HG02763 (cell line): Measurements from ENCODE around the gene ATF7IP.
A peak's percentile ranks its signal among the peaks of the same experiment; 100 is the strongest.
"Not testable (repeated sequence)": the region's sequence is repeated elsewhere in the genome, so short reads cannot be mapped to it uniquely, and the experiment has no call there.

Experiments used
- ATAC-seq: cut with Tn5 transposase; IDR thresholded peaks from one replicate; pipeline ENCODE4 v1.9.1; 2021; ENCODE audit warnings: mild to moderate bottlenecking, moderate library complexity; ENCODE audit not compliant: unreplicated experiment

The ATF7IP gene

DNA sequence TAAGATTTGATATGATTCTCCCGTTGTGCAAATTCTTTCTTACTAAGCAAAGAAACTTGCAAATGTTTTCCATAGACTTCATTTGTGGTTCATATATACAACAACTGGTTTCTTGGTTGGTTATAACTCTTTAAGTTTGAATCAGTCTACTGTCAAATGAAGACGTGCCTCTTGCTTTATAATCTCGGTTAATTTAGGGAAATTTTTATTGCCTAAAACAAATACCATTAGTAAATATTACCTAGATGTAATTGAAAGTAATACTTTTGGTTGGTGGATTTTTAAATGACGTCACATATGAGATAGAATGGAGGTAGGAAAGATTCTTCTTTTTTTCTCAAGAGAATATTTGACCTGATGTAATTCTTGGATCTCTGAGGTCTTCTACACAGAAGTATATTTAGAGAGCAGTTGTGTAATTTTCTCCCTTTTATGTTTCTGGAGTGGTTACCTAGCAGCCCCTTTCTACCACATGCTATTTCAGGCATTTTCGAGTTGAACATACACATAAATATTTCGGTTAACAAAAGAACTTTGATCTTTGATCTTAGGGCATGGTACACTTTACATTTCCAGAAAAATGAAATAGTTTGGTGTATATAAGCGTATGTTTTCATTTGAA, 1.7 kb downstream of the ATF7IP start:
- peak; percentile 35 for ATAC-seq

DNA sequence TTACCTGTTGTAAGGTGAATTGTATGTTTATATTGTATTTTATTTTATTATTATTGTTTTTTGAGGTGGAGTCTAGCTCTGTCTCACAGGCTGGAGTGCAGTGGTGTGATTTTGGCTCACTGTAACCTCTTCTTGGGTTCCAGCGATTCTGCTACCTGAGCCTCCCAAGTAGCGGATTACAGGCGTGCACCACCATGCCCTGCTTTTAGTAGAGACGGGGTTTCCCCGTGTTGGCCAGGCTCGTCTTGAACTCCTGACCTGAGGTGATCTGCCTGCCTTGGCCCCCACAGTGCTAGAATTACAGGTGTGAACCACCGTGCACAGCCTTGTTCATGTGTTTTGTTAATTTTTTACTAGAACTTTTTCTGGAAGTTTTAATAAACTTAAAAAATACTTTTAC, 3.8 kb downstream of the ATF7IP start:
- no peak for ATAC-seq

DNA sequence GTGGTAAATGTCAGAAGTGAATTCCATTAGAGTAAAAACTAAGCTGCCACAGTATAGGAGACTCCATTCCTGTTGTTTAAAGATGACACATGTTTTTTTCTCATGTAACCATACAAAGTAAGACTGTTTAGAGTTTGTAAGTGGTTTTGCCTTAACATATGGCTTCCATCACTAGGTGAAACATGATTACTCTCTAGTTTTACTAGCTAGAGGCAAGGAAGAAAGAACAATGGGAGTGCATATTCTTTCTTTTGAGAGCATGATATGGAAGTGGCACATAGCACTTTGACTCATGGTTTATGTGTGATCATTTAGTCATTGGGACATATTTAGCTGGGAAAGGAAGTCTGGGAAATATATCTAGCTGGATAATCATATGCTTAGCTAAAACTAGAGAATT, 7.7 kb downstream of the ATF7IP start:
- ATAC-seq: no peak

DNA sequence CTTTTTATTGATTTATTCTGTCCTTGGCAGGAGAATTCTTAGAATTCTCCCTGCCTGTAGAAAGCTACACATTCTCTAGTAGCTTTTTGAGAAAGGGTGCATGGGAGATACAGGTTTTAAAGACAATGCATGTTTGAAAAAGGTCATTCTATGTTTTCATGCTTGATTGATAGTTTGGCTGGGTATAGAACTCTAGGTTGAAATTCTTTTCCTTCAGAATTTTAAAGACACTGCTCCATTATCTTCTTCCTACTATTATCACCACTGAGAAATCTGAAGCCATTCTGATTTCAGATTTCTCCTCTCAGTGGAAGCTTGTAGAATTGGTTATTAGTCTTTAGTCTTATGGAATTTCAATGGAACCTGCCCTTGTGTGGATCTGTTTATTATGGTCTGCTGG, 14.0 kb downstream of the ATF7IP start:
- ATAC-seq: no peak

DNA sequence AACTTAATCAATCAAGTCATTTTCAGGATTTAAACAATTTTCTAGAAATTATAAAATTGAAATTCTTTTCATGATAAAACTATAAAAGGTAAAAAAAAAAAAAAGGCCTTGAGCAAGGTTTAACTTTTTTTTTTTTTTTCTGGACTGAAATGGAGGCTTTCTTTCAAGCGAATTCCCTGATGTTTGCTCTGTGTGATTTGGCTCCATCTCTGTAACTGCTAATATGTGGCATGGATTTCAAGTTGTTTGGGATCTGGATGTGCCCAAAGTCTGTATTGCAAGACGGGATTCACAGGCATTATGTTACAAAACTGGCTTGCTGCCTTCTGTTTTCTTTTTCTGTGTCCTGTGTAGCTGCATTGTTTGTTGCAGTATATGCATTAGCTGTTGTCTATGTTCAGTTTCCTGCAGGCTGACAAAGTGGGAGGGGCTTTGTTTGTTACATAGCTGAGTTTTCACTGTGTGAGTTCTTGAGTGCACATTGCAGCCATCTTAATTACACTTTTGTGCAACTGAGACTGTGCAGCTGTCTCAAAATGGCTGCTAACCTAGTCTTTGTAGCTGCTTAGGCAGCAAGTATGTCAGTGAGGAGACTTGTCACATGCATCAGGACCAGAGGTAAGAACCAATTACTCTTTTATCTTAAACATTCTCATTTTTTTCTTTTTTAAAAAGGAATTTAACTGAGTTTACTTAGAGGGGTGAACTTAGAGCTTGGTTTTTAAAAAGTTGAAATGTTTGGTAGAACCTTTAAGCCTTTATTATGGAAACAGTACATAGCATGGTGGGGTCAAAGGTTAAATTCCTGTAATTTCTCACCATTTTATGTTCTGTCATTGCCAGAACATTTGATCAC, 19.5 kb downstream of the ATF7IP start:
- ATAC-seq: peak; percentile 90

DNA sequence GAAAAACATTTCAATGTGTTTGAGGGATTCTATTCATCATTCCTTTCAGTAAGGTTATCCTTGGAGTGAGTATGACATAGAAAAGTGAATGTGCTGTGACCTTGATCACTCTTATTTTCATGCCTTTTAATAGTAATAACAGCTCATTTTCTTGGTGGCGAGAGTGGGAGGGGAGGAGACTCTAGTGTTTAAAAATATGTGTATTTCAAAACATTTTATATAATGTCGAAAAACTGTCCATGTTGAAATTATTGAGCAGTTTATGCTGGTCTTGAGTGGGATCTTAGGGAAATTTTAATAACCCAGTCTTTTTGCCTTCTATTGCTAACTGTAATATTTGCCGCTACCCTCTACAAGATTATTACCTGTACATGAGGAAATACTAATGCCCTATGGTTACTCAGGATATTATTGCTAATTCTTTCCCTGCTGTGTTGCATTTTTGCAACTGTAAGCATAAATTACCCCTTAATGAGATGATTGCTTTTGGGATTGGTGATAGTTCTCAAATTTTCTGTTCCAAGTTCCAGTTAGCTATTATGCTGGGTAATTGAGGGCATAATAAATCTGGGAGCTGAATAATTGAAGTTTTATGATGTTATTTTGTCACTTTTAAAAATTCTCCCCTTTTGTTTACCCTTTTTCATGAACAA, 21.9 kb downstream of the ATF7IP start:
- no peak for ATAC-seq

DNA sequence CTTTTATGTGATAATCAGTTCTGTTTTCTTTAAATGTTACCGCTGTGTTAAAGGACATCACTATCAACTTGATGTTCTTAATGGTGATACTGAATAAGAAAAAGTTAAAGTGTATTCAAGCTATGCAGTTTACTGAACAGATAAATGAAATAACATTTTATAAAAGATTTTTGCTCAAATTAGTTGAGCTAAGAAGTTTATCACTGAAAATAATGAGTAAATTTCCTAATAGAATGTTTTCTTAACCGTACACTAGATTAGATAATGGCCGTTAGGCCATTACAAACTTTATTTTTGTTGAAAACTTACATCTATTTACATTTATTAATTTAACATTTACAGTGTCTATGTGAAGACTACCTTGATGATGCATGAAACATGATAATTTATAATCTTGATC, 25.0 kb downstream of the ATF7IP start:
- no peak for ATAC-seq

DNA sequence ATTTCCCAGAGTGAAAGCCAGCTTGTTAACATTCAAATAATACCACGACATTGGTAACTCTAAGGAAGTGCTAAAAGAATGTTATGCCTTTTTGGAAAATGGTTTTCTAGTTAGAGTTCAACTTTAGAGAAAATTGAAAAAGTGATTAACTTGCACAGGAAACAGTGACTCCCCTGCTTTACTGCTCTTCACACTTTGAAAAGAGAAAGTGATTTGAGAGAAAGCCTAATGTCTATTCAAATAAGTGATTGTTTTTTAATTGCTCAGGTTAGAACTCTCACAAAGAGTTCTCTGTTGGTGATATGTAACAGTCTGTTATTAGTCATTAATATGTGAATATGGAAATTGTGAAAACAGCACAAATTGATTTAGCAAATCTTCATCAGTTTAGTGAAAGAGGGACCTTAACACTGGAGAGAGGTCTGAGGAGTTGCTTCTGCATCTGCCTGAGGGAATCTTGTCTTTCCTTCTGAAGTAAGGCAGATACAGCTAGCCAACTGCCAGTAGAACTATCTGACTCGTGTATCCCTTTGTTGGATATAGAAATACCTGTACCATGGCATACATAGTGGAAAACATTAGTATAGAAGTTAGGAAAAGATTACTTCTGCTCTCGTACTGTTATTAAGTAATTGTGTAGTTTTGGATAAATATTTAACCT, 25.5 kb downstream of the ATF7IP start:
- no peak for ATAC-seq

DNA sequence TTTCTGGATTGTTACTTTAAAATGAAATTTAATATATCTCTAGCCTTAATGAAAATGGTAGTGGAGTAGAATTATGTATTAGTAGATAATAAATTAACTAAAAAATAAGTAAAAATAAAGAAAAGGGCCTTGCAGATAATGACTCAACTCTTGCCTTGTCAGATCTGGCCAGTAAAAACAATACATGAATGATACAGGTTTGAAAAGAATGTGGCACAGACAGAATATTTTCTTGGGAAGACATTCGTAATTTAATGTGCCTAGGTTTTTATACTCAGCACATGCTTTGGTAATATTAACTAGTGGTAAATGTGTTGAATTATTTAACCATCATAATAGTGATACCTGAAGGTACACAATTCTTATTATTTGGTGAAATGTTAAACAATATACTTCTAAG, 28.3 kb downstream of the ATF7IP start:
- ATAC-seq: no peak

DNA sequence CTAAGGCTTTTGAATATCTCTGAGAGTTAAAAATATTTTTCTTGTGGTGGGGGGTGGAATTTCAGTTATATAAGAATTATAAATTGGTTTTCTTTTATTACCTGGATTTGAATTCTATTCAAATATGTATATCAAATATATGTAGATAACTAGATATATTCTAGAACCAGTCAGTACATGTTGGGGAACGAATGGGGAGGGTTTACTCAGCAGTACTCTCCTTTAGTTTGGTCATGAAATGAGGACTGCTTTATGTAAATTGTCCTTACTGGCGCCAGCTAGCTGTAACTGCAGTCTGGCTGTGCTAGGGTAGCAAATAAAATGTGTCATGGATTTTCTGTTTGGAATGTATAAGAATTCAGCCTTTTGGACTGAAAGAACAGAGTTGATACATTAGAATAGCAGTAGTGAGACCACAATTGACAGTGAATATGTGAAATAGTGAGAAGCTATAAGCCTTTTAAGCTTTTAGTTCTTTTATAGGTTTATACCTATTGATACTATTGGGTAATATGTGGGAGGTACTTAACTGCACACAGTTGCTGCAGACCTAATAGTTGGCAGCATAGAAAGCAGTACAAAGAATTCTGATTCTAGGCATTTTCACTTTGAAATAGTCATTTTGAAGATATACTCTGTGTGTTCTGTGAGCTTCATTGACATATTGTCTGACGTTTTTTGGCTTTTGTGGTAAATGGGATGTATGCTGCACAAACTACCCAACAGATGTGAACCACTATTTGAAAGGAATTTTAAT, 29.0 kb downstream of the ATF7IP start:
- ATAC-seq: peak; percentile 59

DNA sequence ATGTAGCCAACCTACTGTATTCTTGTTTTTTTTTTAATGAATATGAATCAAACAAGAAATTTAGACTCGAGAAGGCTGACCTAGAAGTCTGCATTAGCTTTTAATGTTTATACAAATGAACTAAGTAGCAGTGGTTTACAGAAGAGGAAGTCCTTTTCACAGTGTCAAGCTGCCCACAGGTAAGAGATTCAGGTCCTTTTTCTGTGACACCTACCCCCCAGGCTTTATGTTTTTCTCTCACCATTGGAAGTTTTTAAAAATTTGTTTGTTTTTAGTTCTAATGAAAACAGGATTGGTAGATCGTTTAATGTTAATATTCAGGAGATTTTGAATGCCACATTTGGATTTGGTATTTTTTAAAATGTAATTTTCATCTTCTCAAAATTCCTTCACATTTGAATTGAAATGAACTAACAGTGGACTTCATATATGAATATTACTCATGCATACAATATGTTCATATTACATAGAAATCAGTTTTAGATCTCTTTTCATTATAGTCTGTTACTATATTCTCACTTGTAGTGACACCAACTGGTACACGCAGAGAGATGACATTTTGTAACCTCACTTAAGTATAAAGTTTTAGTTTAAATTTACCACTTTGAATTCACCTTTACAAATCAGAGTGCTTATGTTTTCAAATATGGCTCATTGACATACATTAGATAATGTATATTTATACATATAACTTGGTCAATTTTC, 29.7 kb downstream of the ATF7IP start:
- peak; percentile 55 for ATAC-seq

DNA sequence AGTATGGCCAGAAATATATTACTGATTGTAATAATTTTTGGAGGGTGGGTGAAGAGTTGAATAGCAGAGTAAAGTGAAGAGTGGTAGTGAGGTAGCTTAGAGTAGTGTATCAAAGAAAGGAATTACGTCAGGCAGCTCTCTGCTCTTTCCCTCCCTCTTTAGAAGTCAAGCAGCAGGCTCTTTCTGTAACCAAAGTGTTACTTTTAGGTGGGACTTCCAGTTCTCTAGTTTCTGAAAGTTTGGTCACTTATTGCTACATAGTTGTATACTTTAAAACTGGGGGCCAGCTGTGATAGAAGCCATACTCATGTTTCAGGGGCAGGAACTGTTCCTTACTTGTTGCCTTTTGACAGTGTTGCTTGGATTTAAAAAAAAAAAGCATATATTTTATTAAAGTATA, 30.6 kb downstream of the ATF7IP start:
- ATAC-seq: peak; percentile 42

DNA sequence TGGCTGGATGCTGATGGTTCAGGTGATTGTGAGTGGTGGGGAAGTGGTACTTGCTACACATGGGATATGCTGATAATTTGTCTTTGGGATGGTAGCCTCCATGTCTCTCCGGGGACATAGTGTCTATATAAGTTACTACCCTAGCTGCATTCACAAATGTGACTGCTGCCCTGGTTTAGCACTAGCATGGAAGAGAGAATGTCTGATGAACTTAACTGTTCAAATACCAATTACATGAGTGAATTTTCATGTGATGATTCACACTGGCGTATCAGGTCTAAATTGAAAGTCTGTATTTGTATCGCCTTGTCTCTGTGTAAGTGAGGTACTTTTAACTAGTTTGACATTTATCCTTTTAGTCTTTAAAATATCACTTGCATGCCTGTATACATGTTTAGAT, 34.4 kb downstream of the ATF7IP start:
- no peak for ATAC-seq

DNA sequence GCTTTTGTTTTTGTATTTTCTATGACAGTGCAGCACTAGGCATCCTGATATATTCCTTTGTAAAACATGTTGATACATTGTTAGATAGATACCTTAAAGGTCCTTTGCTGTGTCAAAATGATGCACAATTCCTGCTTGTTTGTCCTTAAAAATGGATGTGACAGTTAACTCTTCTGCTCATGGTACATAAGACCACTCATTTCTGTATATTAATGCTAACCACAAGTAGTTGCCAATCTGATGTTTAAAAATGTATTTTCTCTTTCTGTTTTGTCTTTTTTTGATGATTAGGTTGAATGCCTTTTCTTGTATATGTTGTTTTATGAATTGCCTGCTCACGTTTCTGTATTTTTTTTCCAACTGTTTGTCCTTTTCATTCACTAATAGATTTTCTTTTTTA, 35.1 kb downstream of the ATF7IP start:
- no peak for ATAC-seq

DNA sequence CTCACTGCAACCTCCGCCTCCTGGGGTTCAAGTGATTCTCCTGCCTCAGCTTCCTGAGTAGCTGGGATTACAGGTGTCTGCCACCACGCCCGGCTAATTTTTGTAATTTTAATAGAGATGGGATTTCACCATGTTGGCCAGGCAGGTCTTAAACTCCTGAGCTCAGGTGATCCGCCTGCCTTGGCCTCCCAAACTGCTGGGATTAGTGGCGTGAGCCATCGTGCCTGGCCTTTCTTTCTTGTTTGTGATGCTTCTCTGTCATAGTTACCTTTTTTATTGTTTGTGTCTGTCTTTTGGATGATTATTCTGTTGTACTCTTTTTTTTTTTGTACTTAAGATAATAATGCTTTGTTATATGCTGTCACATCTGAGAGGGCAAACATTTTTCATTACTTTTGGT, 35.8 kb downstream of the ATF7IP start:
- not testable (repeated sequence) for ATAC-seq

DNA sequence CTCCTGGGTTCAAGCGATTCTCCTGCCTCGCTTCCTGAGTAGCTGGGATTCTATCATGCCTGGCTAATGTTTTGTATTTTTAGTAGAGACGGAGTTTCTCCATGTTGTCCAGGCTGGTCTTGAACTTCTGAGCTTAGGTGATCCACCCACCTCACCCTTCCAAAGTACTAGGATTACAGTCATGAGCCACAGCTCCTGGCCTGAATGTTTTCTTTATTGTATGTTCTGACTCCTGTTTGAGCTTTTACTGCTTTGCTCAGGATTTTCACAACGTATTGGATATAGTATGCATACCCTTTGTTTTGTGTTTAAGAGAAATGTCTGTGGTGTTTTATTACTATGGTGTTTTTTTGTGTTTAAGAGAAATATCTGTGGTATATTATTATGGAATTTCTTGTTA, 37.2 kb downstream of the ATF7IP start:
- no peak for ATAC-seq

DNA sequence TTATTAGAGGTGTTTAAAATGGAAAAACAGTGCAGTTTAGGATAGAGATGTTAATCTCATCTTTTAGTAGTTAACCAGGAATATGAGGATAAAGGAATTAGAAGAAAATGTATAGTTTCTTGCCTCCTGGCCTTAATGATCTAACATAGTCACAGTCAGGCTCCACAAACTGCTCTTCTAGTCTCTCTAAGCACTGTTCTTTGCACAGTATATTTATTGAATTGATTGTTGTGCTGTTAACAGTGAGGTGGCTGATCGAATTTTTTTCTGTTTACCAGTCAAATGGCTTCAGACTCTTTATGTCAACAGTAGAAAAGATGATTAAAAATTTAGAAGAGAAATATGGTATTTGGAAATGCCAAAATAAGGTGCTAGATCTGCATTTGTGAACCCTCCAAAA, 37.8 kb downstream of the ATF7IP start:
- no peak for ATAC-seq

DNA sequence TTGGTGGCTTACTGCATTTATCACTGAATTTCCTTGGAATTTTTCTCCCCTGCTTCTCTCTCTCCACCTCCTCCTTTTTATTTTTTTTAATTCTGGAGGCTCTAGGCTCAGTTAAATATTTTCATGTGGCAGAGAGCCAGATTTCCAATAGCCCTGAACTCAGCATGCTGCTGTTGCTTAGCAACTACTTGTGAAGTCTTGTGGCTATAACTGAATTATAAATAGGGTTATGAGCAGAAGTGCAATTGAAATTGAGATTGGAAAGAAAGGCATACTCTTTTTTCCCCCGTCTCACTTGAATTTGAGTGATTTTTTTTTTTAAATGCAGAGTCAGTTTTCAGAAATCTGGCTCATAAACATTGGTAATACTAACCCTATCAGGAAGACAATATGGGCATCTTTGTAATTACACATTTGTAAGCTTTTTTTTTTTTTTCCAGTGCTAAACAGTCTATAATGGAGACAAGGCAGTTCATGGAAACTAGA, 38.3 kb downstream of the ATF7IP start:
- no peak for ATAC-seq

DNA sequence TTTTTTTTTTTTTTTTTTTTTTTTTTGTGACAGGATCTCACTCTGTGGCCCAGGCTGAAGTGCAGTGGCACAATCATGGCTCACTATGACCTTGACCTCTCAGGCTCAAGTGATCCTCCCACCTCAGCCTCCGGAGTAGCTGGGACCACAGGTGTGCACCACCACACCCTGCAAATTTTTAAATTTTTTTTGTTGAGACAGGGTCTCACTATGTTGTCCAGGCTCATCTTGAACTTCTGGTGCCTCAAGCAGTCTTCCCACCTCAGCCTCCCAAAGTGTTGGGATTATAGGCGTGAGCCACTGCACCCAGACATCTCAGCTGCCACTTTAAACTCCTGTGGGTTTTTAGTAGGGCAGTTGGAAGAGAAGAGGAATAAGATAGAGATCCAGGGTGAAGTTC, 39.9 kb downstream of the ATF7IP start:
- ATAC-seq: not testable (repeated sequence)

DNA sequence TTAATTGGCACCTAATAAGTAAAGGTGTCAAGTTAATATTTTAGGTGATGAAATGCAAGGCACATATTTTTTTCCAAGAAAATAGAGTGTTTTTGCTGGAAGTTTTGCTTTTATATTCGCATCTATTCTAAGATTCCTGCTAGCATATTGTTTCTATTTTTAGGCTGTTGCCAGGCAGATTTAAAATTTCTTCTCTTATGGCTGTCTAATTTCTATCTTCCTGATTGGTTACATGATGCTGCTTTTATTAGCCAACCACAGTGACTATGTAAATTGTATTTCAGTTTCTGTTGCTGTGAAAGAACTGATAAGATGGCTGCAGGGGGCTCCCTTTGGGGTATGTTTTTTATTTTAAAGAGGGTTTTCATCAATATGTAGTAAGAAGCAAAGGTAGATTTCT, 42.7 kb downstream of the ATF7IP start:
- no peak for ATAC-seq
